Epithelial cell of proximal tubule (primary cell): ENCODE measurements around the gene OR8J1. TPM values are rescaled to one million over a fixed set of nuclear protein-coding genes. Genes with fewer than 3 reads are reported as not detected.

Source experiments
- DNase-seq: peaks from one replicate; pipeline ENCODE4 v3.0.0-alpha.2; 2011; ENCODE audit warnings: low read depth
- H3K4me3 ChIP-seq: 2 replicates; pipeline ENCODE4 v1.5.1; 2011; ENCODE audit warnings: low read depth, mild to moderate bottlenecking, low read length
- CTCF ChIP-seq: conservative IDR thresholded peaks from 2 replicates; pipeline ENCODE4 v1.5.1; 2012; ENCODE audit warnings: low read depth, mild to moderate bottlenecking, low read length
- total RNA-seq: library from RNA; depleted of rRNA; stranded (reverse); fragments of >200 nt; gene quantifications from 2 replicates; pipeline ENCODE4 v1.2.3, GENCODE V29; 2015

OR8J1 gene
- not detected in 2 replicates for total RNA-seq

DNA sequence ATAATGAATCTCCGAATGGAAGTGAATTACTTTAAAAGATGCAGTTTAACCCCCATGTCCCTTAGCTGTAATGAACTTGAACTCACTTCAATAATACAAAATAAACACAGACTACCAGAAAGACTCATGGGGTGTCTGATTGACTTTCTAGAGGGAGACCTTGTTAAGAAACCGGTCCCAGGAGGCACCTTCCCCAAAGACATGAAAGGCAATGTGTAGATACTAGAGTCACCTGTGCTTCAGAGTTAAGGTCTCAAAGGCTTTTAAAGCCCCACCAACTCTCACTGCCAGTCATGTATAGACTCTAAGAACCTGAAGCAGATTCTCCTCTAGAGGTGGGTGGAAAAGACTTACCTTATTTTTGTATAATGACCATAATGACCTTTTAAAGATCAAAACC, at the start of gene OR8J1:
OR8J1 (plus strand) TSS at position 301 of the 400 bp plus-strand sequence. CDS start 5,956 bp downstream, outside the sequence.
- H3K4me3 ChIP-seq = no peak within 1 kb of the TSS
- no peak for TF ChIP-seq CTCF
- no peak for DNase-seq

DNA sequence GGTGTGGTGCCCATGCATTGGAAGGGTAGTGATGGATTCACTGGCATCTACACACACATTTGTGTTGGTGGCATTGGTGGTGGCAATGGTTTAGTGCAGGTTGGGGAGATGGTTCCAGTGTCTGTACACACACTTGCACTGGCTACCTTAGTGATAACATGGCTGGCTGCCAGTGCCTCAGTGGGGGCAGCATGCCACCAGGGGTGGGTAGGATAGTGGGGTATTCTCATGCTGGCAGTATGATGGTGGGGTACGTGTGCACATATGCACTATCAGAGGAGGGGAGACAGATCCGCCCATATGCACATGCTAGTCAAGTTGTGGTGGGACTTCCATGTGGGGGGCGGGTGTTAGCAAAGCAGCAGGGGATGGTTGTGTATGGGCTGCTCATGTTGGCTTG, 46.3 kb upstream of the OR8J1 start:
- no peak overlapping the region for H3K4me3 ChIP-seq
- TF ChIP-seq CTCF = no peak
- no peak for DNase-seq

- no peak within 1 kb of the TSS for H3K4me3 ChIP-seq
- no peak for TF ChIP-seq CTCF
- DNase-seq = no peak
Observed at GRCh38 chr11:56314844-56315243, 39.2 kb upstream of the OR8J1 start, which contains the start of gene OR8K3. TSS of gene OR8K3 (plus strand) at chr11:56315144. CDS start at chr11:56318307, 3,163 bp downstream.

DNA sequence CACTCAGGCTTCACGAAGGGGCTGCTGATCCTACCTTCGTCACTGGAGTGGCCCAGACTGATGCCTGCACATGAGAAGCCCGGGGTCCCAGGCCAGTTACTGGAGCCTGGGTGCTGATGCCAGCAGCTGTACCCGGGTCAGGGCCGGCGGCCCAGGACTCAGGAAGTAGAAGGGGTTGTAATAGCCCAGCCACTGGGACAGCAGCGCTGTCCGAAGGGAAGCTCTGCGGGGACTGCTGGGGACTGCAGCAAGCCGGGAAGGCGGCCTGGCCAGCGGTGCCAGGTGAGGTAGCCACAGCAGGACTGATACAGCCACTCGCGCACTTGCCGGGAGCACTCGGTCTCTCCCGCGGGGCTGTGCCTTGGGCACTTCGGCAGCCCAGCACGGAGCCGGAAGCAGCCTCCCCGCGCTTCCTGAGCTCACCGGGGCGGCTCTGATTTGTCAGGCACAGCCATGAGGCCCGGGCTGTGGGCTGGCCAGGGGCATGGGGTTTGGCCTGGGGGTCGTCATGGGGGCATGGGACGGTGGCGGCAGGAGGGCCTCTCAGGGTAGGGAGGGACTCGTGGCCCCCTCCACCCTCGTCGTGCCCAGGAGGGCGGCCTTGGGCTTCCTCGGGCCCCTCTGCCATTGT, 22.1 kb upstream of the OR8J1 start:
- no peak for TF ChIP-seq CTCF
- DNase-seq = no peak
- no peak overlapping the region for H3K4me3 ChIP-seq

GRCh38 chr11:56333156-56333555, 20.9 kb upstream of the OR8J1 start:
- no peak for DNase-seq
- H3K4me3 ChIP-seq = no peak overlapping the region
- no peak for TF ChIP-seq CTCF

GRCh38 chr11:56340289-56340688, 13.8 kb upstream of the OR8J1 start:
- no peak for DNase-seq
- TF ChIP-seq CTCF = no peak
- H3K4me3 ChIP-seq = no peak overlapping the region

DNA sequence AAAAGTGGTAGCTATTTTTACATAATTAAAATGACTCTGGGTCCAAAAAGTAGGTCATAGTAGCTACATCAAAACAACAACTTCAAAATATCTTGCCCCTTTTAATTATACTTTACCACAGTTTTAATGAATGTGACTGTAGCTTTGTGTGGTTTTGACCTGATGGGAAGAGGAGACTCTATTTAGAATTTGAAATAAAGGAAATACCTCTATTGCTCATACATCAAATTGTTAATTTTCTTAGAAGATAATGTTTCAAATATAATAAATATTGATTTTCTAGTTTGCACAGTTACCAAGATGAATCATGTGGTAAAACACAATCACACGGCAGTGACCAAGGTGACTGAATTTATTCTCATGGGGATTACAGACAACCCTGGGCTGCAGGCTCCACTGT, 8.4 kb upstream of the OR8J1 start, which contains the start of gene OR8K1:
OR8K1 (plus strand) TSS at position 301 of the 400 bp plus-strand sequence; CDS start at position 301, 0 bp downstream.
- TF ChIP-seq CTCF = no peak
- DNase-seq = no peak
- H3K4me3 ChIP-seq = no peak within 1 kb of the TSS
